OCI-LY1 (cell line): Measurements from ENCODE around the gene LCNL1.

ENCODE experiments used
- EZH2 ChIP-seq: fragments of 200-600 bp; sonication (generic), shearing (Covaris generic); IDR thresholded peaks from 2 replicates; pipeline ENCODE4 v1.8.0; 2017; ENCODE audit warnings: borderline replicate concordance, mixed run types, mild to moderate bottlenecking, antibody characterized with exemption, low read length, moderate library complexity, mixed read lengths
- TF ChIP-seq, protein P1 (sequence below): fragments of 200-600 bp; sonication (generic), shearing (Covaris generic); IDR thresholded peaks from 2 replicates; pipeline ENCODE4 v1.5.1; 2017; ENCODE audit warnings: mild to moderate bottlenecking, antibody characterized with exemption, low read length, moderate library complexity, mixed read lengths

GRCh38 chr9:136958473-136958872 lies 24.3 kb upstream of the LCNL1 start:
- TF ChIP-seq, protein P1, sequence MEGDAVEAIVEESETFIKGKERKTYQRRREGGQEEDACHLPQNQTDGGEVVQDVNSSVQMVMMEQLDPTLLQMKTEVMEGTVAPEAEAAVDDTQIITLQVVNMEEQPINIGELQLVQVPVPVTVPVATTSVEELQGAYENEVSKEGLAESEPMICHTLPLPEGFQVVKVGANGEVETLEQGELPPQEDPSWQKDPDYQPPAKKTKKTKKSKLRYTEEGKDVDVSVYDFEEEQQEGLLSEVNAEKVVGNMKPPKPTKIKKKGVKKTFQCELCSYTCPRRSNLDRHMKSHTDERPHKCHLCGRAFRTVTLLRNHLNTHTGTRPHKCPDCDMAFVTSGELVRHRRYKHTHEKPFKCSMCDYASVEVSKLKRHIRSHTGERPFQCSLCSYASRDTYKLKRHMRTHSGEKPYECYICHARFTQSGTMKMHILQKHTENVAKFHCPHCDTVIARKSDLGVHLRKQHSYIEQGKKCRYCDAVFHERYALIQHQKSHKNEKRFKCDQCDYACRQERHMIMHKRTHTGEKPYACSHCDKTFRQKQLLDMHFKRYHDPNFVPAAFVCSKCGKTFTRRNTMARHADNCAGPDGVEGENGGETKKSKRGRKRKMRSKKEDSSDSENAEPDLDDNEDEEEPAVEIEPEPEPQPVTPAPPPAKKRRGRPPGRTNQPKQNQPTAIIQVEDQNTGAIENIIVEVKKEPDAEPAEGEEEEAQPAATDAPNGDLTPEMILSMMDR = no peak
- TF ChIP-seq EZH2 = no peak
